ENCODE data around the gene POLDIP3.
"Not testable (repeated sequence)": the region's sequence is repeated elsewhere in the genome, so short reads cannot be mapped to it uniquely, and the experiment has no call there.

The POLDIP3 gene

GRCh38 chr22:42577623-42578240 is 37.0 kb downstream of the POLDIP3 start:
- ATAC-seq (ENCODE audit: low read depth) (no peak), DNase-seq (ENCODE audit: low spot score in 2 of 2) (no peak)
- peaks cover 9% of the 10 kb centered on the region for H3K4me1 Mint-ChIP-seq
- no peaks in the 10 kb centered on the region for H3K27me3 Mint-ChIP-seq
- no peaks in the 10 kb centered on the region for H3K9me3 Mint-ChIP-seq
- no peak overlapping the region for H3K27ac Mint-ChIP-seq
- H3K4me3 Mint-ChIP-seq: no peak overlapping the region
- peaks cover 11% of the 10 kb centered on the region for H3K36me3 Mint-ChIP-seq

- not testable (repeated sequence) for ATAC-seq (ENCODE audit: low read depth); H3K4me1 Mint-ChIP-seq; H3K4me3 Mint-ChIP-seq; DNase-seq (ENCODE audit: low spot score in 2 of 2); H3K27ac Mint-ChIP-seq; H3K27me3 Mint-ChIP-seq; H3K9me3 Mint-ChIP-seq
- H3K36me3 Mint-ChIP-seq: peaks cover 12% of the 10 kb centered on the region
Measured at GRCh38 chr22:42577141-42577540, 37.5 kb downstream of the POLDIP3 start.

DNA sequence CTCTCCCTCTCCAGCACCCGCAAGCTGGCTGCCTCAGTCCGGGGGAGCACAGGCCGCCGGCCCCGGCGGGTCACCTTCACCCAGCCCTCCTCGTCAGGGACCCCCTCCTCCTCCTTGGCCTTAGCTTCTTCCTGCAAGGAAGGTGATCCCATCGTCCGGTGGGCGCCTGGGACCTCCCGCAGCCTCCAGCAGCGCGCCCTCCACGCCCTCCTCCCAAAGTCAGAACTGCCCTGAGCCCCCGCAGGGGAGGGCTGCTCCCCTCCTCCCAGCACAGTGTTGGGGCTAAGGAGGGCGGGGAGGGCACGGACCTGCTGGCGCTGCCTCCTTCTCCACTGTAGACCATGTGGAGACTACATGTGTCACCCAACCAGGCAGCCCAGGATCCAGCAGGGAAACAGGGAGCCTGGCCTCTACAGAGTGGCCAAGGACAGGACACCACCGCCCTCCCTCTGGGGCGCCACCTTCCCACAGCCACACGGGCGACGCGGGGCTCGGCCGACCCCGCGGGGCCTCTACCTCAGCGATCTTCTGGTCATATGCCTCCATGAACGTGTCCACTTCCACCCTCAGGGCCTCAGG is 38.6 kb downstream of the POLDIP3 start:
- peaks cover 11% of the 10 kb centered on the region for H3K36me3 Mint-ChIP-seq
- not testable (repeated sequence) for ATAC-seq (ENCODE audit: low read depth); H3K4me3 Mint-ChIP-seq; H3K27ac Mint-ChIP-seq; DNase-seq (ENCODE audit: low spot score in 2 of 2); H3K27me3 Mint-ChIP-seq; H3K4me1 Mint-ChIP-seq; H3K9me3 Mint-ChIP-seq

- H3K36me3 Mint-ChIP-seq: peaks cover 14% of the 10 kb centered on the region
- ATAC-seq (ENCODE audit: low read depth): not testable (repeated sequence)
Measured at GRCh38 chr22:42574468-42574867, 40.2 kb downstream of the POLDIP3 start.

GRCh38 chr22:42574046-42574445 is 40.6 kb downstream of the POLDIP3 start:
- not testable (repeated sequence) for DNase-seq (ENCODE audit: low spot score in 2 of 2); H3K4me3 Mint-ChIP-seq; H3K27ac Mint-ChIP-seq; H3K27me3 Mint-ChIP-seq; ATAC-seq (ENCODE audit: low read depth); H3K9me3 Mint-ChIP-seq; H3K4me1 Mint-ChIP-seq
- H3K36me3 Mint-ChIP-seq: peaks cover 14% of the 10 kb centered on the region

More at GRCh38 chr22:42574468-42574867, 40.2 kb downstream of the POLDIP3 start:
- not testable (repeated sequence) for DNase-seq (ENCODE audit: low spot score in 2 of 2); H3K9me3 Mint-ChIP-seq; H3K4me3 Mint-ChIP-seq; H3K4me1 Mint-ChIP-seq; H3K27me3 Mint-ChIP-seq; H3K27ac Mint-ChIP-seq

DNA sequence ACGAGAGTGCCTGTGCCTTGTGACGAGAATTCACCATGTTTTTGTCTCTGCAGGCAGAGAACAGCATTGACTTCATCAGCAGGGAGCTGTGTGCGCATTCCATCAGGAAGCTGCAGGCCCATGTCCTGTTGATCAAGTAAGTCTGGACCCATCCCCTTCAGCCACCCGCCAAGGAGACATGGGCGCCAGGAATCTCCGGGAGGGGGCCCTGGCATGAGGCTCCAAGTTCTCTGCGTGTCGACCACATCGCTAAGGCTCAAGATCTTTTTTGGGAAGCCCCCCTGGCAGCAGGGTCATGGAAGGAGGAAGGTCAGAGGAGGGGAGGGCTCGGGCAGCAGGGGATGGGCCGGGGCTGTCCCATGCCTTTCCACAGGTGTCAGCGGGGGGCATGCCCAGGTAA is 43.6 kb downstream of the POLDIP3 start:
- H3K36me3 Mint-ChIP-seq: peaks cover 11% of the 10 kb centered on the region
- H3K9me3 Mint-ChIP-seq; DNase-seq (ENCODE audit: low spot score in 2 of 2); H3K4me3 Mint-ChIP-seq; H3K4me1 Mint-ChIP-seq; H3K27ac Mint-ChIP-seq; ATAC-seq (ENCODE audit: low read depth); H3K27me3 Mint-ChIP-seq: not testable (repeated sequence)

DNA sequence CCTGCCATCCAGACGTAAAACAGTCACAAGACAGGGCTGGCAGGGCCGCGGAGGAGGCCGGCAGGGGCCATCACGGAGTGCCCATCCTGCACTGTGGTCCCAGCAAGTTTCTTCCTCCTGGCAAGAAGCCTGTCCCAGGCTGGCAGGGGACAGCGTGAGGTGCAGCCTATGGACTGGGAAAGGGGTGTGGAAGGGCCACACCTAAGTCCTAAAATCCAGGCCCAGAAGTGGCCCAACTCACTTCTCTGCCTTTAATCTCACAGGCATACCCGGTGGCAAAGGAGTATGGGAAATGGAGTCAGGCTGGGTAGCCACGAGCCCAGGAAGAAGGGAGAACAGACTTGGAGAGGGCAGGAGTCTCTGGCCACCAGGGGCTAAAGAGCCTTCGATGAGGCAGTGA is 44.1 kb downstream of the POLDIP3 start:
- H3K27me3 Mint-ChIP-seq; H3K36me3 Mint-ChIP-seq; H3K9me3 Mint-ChIP-seq; ATAC-seq (ENCODE audit: low read depth); H3K4me3 Mint-ChIP-seq; H3K27ac Mint-ChIP-seq; H3K4me1 Mint-ChIP-seq; DNase-seq (ENCODE audit: low spot score in 2 of 2): not testable (repeated sequence)

DNA sequence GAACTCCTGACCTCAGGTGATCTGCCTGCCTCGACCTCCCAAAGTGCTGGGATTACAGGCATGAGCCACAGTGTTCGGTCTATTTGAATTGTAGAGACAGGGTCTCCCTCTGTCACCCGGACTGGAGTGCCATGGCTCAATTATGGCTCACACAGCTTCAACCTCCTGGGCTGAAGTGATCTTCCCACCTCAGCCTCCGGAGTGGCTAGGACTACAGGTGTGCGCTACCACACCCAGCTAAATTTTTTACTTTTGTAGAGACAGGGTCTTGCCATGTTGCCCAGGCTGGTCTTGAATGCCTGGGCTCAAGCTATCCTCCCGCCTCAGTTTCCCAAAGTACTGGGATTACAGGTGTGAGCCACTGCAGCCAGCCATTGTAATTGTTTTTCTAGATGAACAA is 46.7 kb downstream of the POLDIP3 start:
- not testable (repeated sequence) for DNase-seq (ENCODE audit: low spot score in 2 of 2); H3K9me3 Mint-ChIP-seq; H3K4me1 Mint-ChIP-seq; H3K27me3 Mint-ChIP-seq; H3K4me3 Mint-ChIP-seq; ATAC-seq (ENCODE audit: low read depth); H3K27ac Mint-ChIP-seq; H3K36me3 Mint-ChIP-seq

- Mint-ChIP-seq H3K27ac (no peak overlapping the region), H3K27me3 (no peaks in the 10 kb centered on the region), H3K4me3 (no peak overlapping the region), H3K36me3 (peaks cover 2% of the 10 kb centered on the region), H3K4me1 (peaks cover 13% of the 10 kb centered on the region), H3K9me3 (no peaks in the 10 kb centered on the region)
- no peak for DNase-seq (ENCODE audit: low spot score in 2 of 2)
- no peak for ATAC-seq (ENCODE audit: low read depth)
Measured at GRCh38 chr22:42565956-42566355, 48.7 kb downstream of the POLDIP3 start.

DNA sequence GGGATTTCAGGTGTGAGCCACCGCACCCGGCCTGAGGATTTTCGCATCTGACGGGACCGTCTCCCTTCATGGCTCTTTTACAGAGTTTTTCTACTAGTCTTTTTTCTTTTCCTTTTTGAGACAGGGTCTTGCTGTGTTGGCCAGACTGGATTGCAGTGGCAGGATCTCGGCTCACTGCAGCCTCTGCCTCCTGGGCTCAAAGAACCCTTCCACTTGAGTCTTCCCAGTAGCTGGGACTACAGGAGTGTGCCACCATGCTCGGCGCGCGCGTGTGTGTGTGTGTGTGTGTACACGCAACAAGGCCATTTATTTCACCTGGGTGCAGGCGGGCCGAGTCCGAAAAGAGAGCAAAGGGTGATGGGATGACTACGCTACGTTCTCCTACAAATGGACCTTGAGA is 50.0 kb downstream of the POLDIP3 start:
- H3K27me3 Mint-ChIP-seq: no peaks in the 10 kb centered on the region
- peaks cover 16% of the 10 kb centered on the region for H3K4me1 Mint-ChIP-seq
- H3K4me3 Mint-ChIP-seq: no peak overlapping the region
- no peak overlapping the region for H3K27ac Mint-ChIP-seq
- no peaks in the 10 kb centered on the region for H3K9me3 Mint-ChIP-seq
- H3K36me3 Mint-ChIP-seq: no peaks in the 10 kb centered on the region
- ATAC-seq (ENCODE audit: low read depth): no peak
- no peak for DNase-seq (ENCODE audit: low spot score in 2 of 2)

GRCh38 chr22:42563943-42564342 is 50.7 kb downstream of the POLDIP3 start:
- not testable (repeated sequence) for H3K9me3 Mint-ChIP-seq; ATAC-seq (ENCODE audit: low read depth); H3K27me3 Mint-ChIP-seq; DNase-seq (ENCODE audit: low spot score in 2 of 2); H3K36me3 Mint-ChIP-seq; H3K27ac Mint-ChIP-seq; H3K4me3 Mint-ChIP-seq
- peaks cover 16% of the 10 kb centered on the region for H3K4me1 Mint-ChIP-seq

- Mint-ChIP-seq H3K4me3 (peak overlapping the region; percentile 70), H3K27me3 (no peaks in the 10 kb centered on the region), H3K4me1 (peaks cover 16% of the 10 kb centered on the region), H3K9me3 (no peaks in the 10 kb centered on the region), H3K36me3 (no peaks in the 10 kb centered on the region), H3K27ac (peak overlapping the region; percentile 56)
- DNase-seq (ENCODE audit: low spot score in 2 of 2): no peak
- no peak for ATAC-seq (ENCODE audit: low read depth)
Measured at GRCh38 chr22:42562684-42563083, 52.0 kb downstream of the POLDIP3 start.

GRCh38 chr22:42562279-42562678 is 52.4 kb downstream of the POLDIP3 start:
- H3K27ac Mint-ChIP-seq: peak overlapping the region; percentile 56
- H3K27me3 Mint-ChIP-seq: no peaks in the 10 kb centered on the region
- H3K9me3 Mint-ChIP-seq: no peaks in the 10 kb centered on the region
- ATAC-seq (ENCODE audit: low read depth) (peak; percentile 97), DNase-seq (ENCODE audit: low spot score in 2 of 2) (peak; percentile 16 to 31)
- H3K36me3 Mint-ChIP-seq: no peaks in the 10 kb centered on the region
- H3K4me1 Mint-ChIP-seq: peaks cover 16% of the 10 kb centered on the region
- H3K4me3 Mint-ChIP-seq: peak overlapping the region; percentile 70

DNA sequence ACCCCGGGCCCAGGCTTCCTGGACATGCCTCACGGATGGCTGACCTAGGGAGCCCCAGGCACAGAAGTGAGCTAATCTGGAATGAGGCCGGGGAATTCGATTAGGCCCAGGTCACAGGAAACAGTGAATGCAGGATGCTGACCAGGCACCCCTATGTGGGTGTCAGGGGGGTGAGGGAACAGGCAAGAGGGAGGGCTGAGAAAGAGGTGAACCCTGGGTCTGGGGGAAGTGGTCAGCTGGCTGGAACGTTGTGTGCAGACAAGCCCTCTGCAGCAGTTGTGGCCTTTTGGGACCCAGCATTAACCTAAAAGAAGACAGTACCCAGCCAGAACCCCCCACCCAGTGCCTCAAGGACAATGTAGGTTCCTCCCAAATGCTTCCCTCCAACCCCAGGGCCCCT is 52.8 kb downstream of the POLDIP3 start:
- Mint-ChIP-seq H3K36me3 (no peaks in the 10 kb centered on the region), H3K4me3 (no peak overlapping the region), H3K9me3 (no peaks in the 10 kb centered on the region), H3K27me3 (no peaks in the 10 kb centered on the region), H3K4me1 (peaks cover 16% of the 10 kb centered on the region), H3K27ac (peak overlapping the region; percentile 7)
- ATAC-seq (ENCODE audit: low read depth): no peak
- no peak for DNase-seq (ENCODE audit: low spot score in 2 of 2)

DNA sequence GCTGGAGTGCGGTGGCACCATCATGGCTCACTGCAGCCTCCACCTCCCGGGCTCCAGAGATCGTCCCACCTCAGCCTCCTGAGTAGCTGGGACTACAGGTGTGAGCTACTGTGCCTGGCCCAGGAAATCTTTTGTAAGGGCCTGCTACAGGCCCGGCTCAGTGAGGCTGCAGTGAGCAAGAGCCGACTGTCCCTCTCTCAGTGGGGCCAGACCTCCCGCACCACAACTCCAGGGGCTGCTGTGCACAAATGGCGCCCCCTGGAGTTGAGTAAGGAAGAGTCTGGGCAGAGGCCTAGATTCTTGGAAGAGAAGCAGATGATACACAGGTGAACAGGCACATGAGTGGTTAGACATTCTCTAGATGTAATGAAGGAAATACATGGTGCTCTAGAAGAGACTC is 53.9 kb downstream of the POLDIP3 start:
- peaks cover 16% of the 10 kb centered on the region for H3K4me1 Mint-ChIP-seq
- DNase-seq (ENCODE audit: low spot score in 2 of 2) (no peak), ATAC-seq (ENCODE audit: low read depth) (no peak)
- H3K4me3 Mint-ChIP-seq: no peak overlapping the region
- peak overlapping the region; percentile 7 for H3K27ac Mint-ChIP-seq
- H3K27me3 Mint-ChIP-seq: no peaks in the 10 kb centered on the region
- H3K9me3 Mint-ChIP-seq: no peaks in the 10 kb centered on the region
- no peaks in the 10 kb centered on the region for H3K36me3 Mint-ChIP-seq
